ENCODE data around the gene SLU7. TPM values are rescaled to one million over a fixed set of nuclear protein-coding genes. Genes with fewer than 3 reads are reported as not detected.
A peak's percentile ranks its signal among the peaks of the same experiment; 100 is the strongest.

SLU7 gene
- total RNA-seq, 6 donors from 2014 or later = 26.7 to 115 (median 60.7) TPM

- Histone ChIP-seq H3K27ac (no peak overlapping the region), H3K4me1 (peaks cover 0 to 6% (median 1%) of the 10 kb centered on the region in 4 donors), H3K27me3 (no peaks in the 10 kb centered on the region), H3K4me3 (no peak overlapping the region), H3K9me3 (no peaks in the 10 kb centered on the region), H3K36me3 (no peaks in the 10 kb centered on the region)
- no peak for ATAC-seq (ENCODE audit: low FRiP score in 2 of 2)
- TF ChIP-seq POLR2A (IDR thresholded peaks at IDR 0.05) (no peak), POLR2AphosphoS5 (IDR thresholded peaks at IDR 0.05) (no peak), EP300 (IDR thresholded peaks at IDR 0.05) (no peak)
- TF ChIP-seq, protein P1, sequence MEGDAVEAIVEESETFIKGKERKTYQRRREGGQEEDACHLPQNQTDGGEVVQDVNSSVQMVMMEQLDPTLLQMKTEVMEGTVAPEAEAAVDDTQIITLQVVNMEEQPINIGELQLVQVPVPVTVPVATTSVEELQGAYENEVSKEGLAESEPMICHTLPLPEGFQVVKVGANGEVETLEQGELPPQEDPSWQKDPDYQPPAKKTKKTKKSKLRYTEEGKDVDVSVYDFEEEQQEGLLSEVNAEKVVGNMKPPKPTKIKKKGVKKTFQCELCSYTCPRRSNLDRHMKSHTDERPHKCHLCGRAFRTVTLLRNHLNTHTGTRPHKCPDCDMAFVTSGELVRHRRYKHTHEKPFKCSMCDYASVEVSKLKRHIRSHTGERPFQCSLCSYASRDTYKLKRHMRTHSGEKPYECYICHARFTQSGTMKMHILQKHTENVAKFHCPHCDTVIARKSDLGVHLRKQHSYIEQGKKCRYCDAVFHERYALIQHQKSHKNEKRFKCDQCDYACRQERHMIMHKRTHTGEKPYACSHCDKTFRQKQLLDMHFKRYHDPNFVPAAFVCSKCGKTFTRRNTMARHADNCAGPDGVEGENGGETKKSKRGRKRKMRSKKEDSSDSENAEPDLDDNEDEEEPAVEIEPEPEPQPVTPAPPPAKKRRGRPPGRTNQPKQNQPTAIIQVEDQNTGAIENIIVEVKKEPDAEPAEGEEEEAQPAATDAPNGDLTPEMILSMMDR (IDR thresholded peaks at IDR 0.05) = no peak
- no peak for DNase-seq
Measured at GRCh38 chr5:160375166-160375565, 43.7 kb downstream of the SLU7 start.

DNA sequence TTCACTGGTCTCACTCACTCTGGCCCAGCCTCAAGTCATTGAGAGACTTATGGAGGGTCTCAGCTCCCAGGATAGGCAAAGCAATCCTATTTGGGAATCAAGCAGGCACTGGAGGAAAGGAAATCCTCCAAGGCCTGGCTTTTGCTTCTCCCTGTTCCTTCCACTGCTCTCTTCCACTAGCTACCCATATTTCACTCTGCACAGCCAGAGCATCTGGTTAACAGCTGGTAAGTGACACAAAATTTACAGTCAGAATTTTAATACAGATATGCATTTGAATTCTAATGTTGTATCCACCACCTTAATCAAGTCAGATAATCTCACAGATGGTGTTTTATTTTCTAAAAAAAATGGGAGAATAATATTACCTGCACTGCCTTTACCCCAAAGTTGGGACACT lies 47.6 kb downstream of the SLU7 start:
- ATAC-seq (ENCODE audit: low FRiP score in 2 of 2) = no peak
- Histone ChIP-seq H3K4me3 (no peak overlapping the region), H3K9me3 (no peaks in the 10 kb centered on the region), H3K27ac (no peak overlapping the region), H3K36me3 (no peaks in the 10 kb centered on the region), H3K27me3 (no peaks in the 10 kb centered on the region), H3K4me1 (peaks cover 0 to 14% (median 7%) of the 10 kb centered on the region in 4 donors)
- DNase-seq = no peak
- TF ChIP-seq EP300 (IDR thresholded peaks at IDR 0.05) = no peak
- TF ChIP-seq POLR2A (IDR thresholded peaks at IDR 0.05) = no peak
- TF ChIP-seq POLR2AphosphoS5 (IDR thresholded peaks at IDR 0.05) = no peak
- TF ChIP-seq, protein P1 (IDR thresholded peaks at IDR 0.05) = no peak

- ATAC-seq (ENCODE audit: low FRiP score in 2 of 2) (no peak), DNase-seq (no peak)
- Histone ChIP-seq H3K4me3 (peak overlapping the region; percentile 47 to 58 (median 56)), H3K27ac (peak overlapping the region in 1 of 4 donors; percentile 65), H3K4me1 (peaks cover 0 to 14% (median 7%) of the 10 kb centered on the region in 4 donors), H3K27me3 (no peaks in the 10 kb centered on the region), H3K9me3 (no peaks in the 10 kb centered on the region), H3K36me3 (no peaks in the 10 kb centered on the region)
- no peak for TF ChIP-seq EP300 (IDR thresholded peaks at IDR 0.05)
- TF ChIP-seq POLR2AphosphoS5 (IDR thresholded peaks at IDR 0.05) = no peak
- TF ChIP-seq POLR2A (IDR thresholded peaks at IDR 0.05) = no peak
- TF ChIP-seq, protein P1 (IDR thresholded peaks at IDR 0.05) = no peak
- WGBS, 2 donors = 53 to 56% methylated on average over 12 of the region's 12 CpGs
Measured at GRCh38 chr5:160370713-160371034, 48.2 kb downstream of the SLU7 start.

GRCh38 chr5:160369990-160370712 lies 48.7 kb downstream of the SLU7 start, which contains the start of gene C1QTNF2:
Gene C1QTNF2 (minus strand): TSS chr5:160370626. CDS start chr5:160355011, 15,615 bp downstream.
- ATAC-seq (ENCODE audit: low FRiP score in 2 of 2) (peak in 1 of 2 donors; percentile 92), DNase-seq (peak; percentile 26 to 90)
- H3K36me3 ChIP-seq = no peaks in the 10 kb centered on the region
- peak within 1 kb of the TSS; percentile 47 to 58 (median 56) for H3K4me3 ChIP-seq
- H3K27me3 ChIP-seq = no peaks in the 10 kb centered on the region
- H3K4me1 ChIP-seq = peaks cover 0 to 14% (median 7%) of the 10 kb centered on the region in 4 donors
- H3K27ac ChIP-seq = peak within 1 kb of the TSS in 1 of 4 donors; percentile 65
- no peaks in the 10 kb centered on the region for H3K9me3 ChIP-seq
- WGBS, 2 donors = 3 to 7% methylated on average over 10 to 45 of the region's 45 CpGs
- TF ChIP-seq, protein P1 (IDR thresholded peaks at IDR 0.05) = no peak
- TF ChIP-seq POLR2AphosphoS5 (IDR thresholded peaks at IDR 0.05) (no peak), POLR2A (IDR thresholded peaks at IDR 0.05) (no peak), EP300 (IDR thresholded peaks at IDR 0.05) (no peak)

GRCh38 chr5:160367885-160368284 lies 51.0 kb downstream of the SLU7 start:
- H3K4me3 ChIP-seq = no peak overlapping the region
- peaks cover 0 to 23% (median 7%) of the 10 kb centered on the region in 4 donors for H3K4me1 ChIP-seq
- ATAC-seq (ENCODE audit: low FRiP score in 2 of 2) = no peak
- 94 to 97% methylated on average over 3 of the region's 3 CpGs for WGBS, 2 donors
- H3K36me3 ChIP-seq = no peaks in the 10 kb centered on the region
- H3K27ac ChIP-seq = no peak overlapping the region
- no peaks in the 10 kb centered on the region for H3K9me3 ChIP-seq
- no peak for DNase-seq
- H3K27me3 ChIP-seq = no peaks in the 10 kb centered on the region
- TF ChIP-seq POLR2A (IDR thresholded peaks at IDR 0.05) (no peak), EP300 (IDR thresholded peaks at IDR 0.05) (no peak), POLR2AphosphoS5 (IDR thresholded peaks at IDR 0.05) (no peak)
- TF ChIP-seq, protein P1 (IDR thresholded peaks at IDR 0.05) = no peak
